H9 (cell line): ENCODE data around the gene NDUFV1. TPM values are rescaled to one million over a fixed set of nuclear protein-coding genes. Genes with fewer than 3 reads are reported as not detected.
A peak's percentile ranks its signal among the peaks of the same experiment; 100 is the strongest.

ENCODE experiments used
- DNase-seq: peaks from one replicate; pipeline ENCODE4 v3.0.0-alpha.2; 2017
- H2AFZ ChIP-seq: one replicate; pipeline ENCODE4 v1.6.1; 2013; ENCODE audit warnings: mild to moderate bottlenecking, low read length, control low read depth, moderate library complexity
- H2AK5ac ChIP-seq: 2 replicates; pipeline ENCODE4 v1.6.1; 2013; ENCODE audit warnings: low read length, control low read depth, mixed read lengths; ENCODE audit not compliant: insufficient read length
- H2BK120ac ChIP-seq: one replicate; pipeline ENCODE4 v1.6.1; 2013; ENCODE audit warnings: low read depth, mild to moderate bottlenecking, low read length, control low read depth, inconsistent platforms; ENCODE audit not compliant: poor library complexity, severe bottlenecking
- H2BK12ac ChIP-seq: 2 replicates; pipeline ENCODE4 v1.6.1; 2013; ENCODE audit warnings: low read length, control low read depth, mixed read lengths, low read depth; ENCODE audit not compliant: insufficient read length
- H2BK15ac ChIP-seq: 2 replicates; pipeline ENCODE4 v1.6.1; 2013; ENCODE audit warnings: low read depth, low read length, control low read depth
- H2BK20ac ChIP-seq: one replicate; pipeline ENCODE4 v1.6.1; 2013; ENCODE audit warnings: low read depth, mild to moderate bottlenecking, low read length, control low read depth, inconsistent platforms; ENCODE audit not compliant: poor library complexity, severe bottlenecking
- H2BK5ac ChIP-seq: 2 replicates; pipeline ENCODE4 v1.6.1; 2013; ENCODE audit warnings: low read length, control low read depth, mixed read lengths; ENCODE audit not compliant: insufficient read length
- H3K14ac ChIP-seq: 2 replicates; pipeline ENCODE4 v1.6.1; 2013; ENCODE audit warnings: low read length, control low read depth; ENCODE audit not compliant: insufficient read depth
- H3K18ac ChIP-seq: 2 replicates; pipeline ENCODE4 v1.6.1; 2013; ENCODE audit warnings: low read depth, mild to moderate bottlenecking, mixed read lengths, low read length, control low read depth; ENCODE audit not compliant: insufficient read length
- H3K23ac ChIP-seq: 2 replicates; pipeline ENCODE4 v1.6.1; 2013; ENCODE audit warnings: low read length, control low read depth, mixed read lengths, low read depth; ENCODE audit not compliant: insufficient read length
- H3K23me2 ChIP-seq: 2 replicates; pipeline ENCODE4 v1.6.1; 2013; ENCODE audit warnings: low read depth, mild to moderate bottlenecking, mixed read lengths, low read length, control low read depth; ENCODE audit not compliant: insufficient read length, poor library complexity, severe bottlenecking
- H3K27ac ChIP-seq: 2 replicates; pipeline ENCODE4 v1.5.1; 2013; ENCODE audit warnings: low read length, control low read depth, mixed read lengths, low read depth; ENCODE audit not compliant: insufficient read length
- H3K27me3 ChIP-seq: 2 replicates; pipeline ENCODE4 v1.6.1; 2013; ENCODE audit warnings: low read length, control low read depth, inconsistent platforms; ENCODE audit not compliant: insufficient read depth
- H3K4ac ChIP-seq: 2 replicates; pipeline ENCODE4 v1.6.1; 2013; ENCODE audit warnings: low read depth, mild to moderate bottlenecking, control low read depth, inconsistent platforms, low read length, moderate library complexity
- H3K4me1 ChIP-seq: 2 replicates; pipeline ENCODE4 v1.6.1; 2013; ENCODE audit warnings: low read length, control low read depth, inconsistent platforms; ENCODE audit not compliant: insufficient read depth
- H3K4me2 ChIP-seq: 2 replicates; pipeline ENCODE4 v1.6.1; 2013; ENCODE audit warnings: low read length, control low read depth, mixed read lengths; ENCODE audit not compliant: insufficient read length, insufficient read depth
- H3K56ac ChIP-seq: 2 replicates; pipeline ENCODE4 v1.6.1; 2013; ENCODE audit warnings: low read depth, mild to moderate bottlenecking, mixed read lengths, low read length, control low read depth; ENCODE audit not compliant: insufficient read length
- H3K79me1 ChIP-seq: 2 replicates; pipeline ENCODE4 v1.6.1; 2013; ENCODE audit warnings: low read depth, mild to moderate bottlenecking, moderate library complexity, low read length, control low read depth, inconsistent platforms; ENCODE audit not compliant: insufficient read depth, poor library complexity, severe bottlenecking
- H3K79me2 ChIP-seq: 2 replicates; pipeline ENCODE4 v1.6.1; 2013; ENCODE audit warnings: low read length, control low read depth, inconsistent platforms; ENCODE audit not compliant: insufficient read depth
- H3K9ac ChIP-seq: 2 replicates; pipeline ENCODE4 v1.6.1; 2013; ENCODE audit warnings: low read length, control low read depth, mixed read lengths; ENCODE audit not compliant: insufficient read length; ENCODE audit errors: extremely low read depth
- H3K9me3 ChIP-seq: one replicate; pipeline ENCODE4 v1.6.1; 2013; ENCODE audit warnings: low read depth, low read length, inconsistent platforms; ENCODE audit not compliant: control insufficient read depth
- H3T11ph ChIP-seq: one replicate; pipeline ENCODE4 v1.6.1; 2013; ENCODE audit warnings: mild to moderate bottlenecking, low read length, control low read depth, inconsistent platforms
- H4K20me1 ChIP-seq: one replicate; pipeline ENCODE4 v1.6.1; 2013; ENCODE audit not compliant: control insufficient read depth, insufficient read length, insufficient read depth
- H4K5ac ChIP-seq: 2 replicates; pipeline ENCODE4 v1.6.1; 2013; ENCODE audit warnings: low read depth, mild to moderate bottlenecking, mixed read lengths, low read length, control low read depth; ENCODE audit not compliant: insufficient read length
- H4K8ac ChIP-seq: replicated peaks from 2 replicates; pipeline ENCODE4 v1.6.1; 2013; ENCODE audit warnings: low read length, control low read depth, mixed read lengths, low read depth; ENCODE audit not compliant: insufficient read length
- H4K91ac ChIP-seq: 2 replicates; pipeline ENCODE4 v1.6.1; 2013; ENCODE audit warnings: low read depth, mild to moderate bottlenecking, moderate library complexity, mixed read lengths, low read length, control low read depth; ENCODE audit not compliant: insufficient read length
- H3K27ac Mint-ChIP-seq, 3 experiments: 2 replicates in 2 of 3; 3 replicates in 1 of 3; pipeline ENCODE4 v1.8.0; 2020 to 2021; ENCODE audit warnings: mixed read lengths in 3 of 3, mild to moderate bottlenecking in 1 of 3, moderate library complexity in 1 of 3
- H3K27me3 Mint-ChIP-seq: 2 replicates; pipeline ENCODE4 v1.8.0; 2021; ENCODE audit warnings: low read depth, mild to moderate bottlenecking, moderate library complexity, mixed read lengths
- H3K36me3 Mint-ChIP-seq, 3 experiments: 2 replicates in 2 of 3; 3 replicates in 1 of 3; pipeline ENCODE4 v1.8.0; 2020 to 2021; ENCODE audit warnings: low read depth in 3 of 3, mixed read lengths in 3 of 3; ENCODE audit not compliant: insufficient read depth in 1 of 3
- H3K4me1 Mint-ChIP-seq, 2 experiments: 2 replicates each; pipeline ENCODE4 v1.8.0; 2020; ENCODE audit warnings: mixed read lengths in 2 of 2
- H3K4me3 Mint-ChIP-seq, 2 experiments: 2 replicates in 1 of 2; 3 replicates in 1 of 2; pipeline ENCODE4 v1.8.0; 2020 to 2021; ENCODE audit warnings: mild to moderate bottlenecking in 2 of 2, mixed read lengths in 2 of 2, moderate library complexity in 1 of 2
- H3K9me3 Mint-ChIP-seq, 2 experiments: 2 replicates in 1 of 2; 3 replicates in 1 of 2; pipeline ENCODE4 v1.8.0; 2020; ENCODE audit warnings: mild to moderate bottlenecking in 2 of 2, mixed read lengths in 2 of 2, moderate library complexity in 1 of 2
- WGBS: extraction: QIAGEN DNeasy Blood & Tissue Kit; methylation state at CpG from one replicate; pipeline ENCODE4 v1.1.7; 2013; ENCODE audit warnings: missing lambda C conversion rate, low lambda C conversion rate, mixed read lengths; ENCODE audit not compliant: insufficient read length; ENCODE audit errors: extremely low coverage; 5-methylcytosine and 5-hydroxymethylcytosine counted together
- total RNA-seq: library from RNA; stranded (reverse); gene quantifications from 2 replicates; pipeline ENCODE4 v1.2.1, GENCODE V29; 2021
- TF ChIP-seq, protein P1 (sequence below): fragments of 200-600 bp; sonication (generic); conservative IDR thresholded peaks from 3 replicates; pipeline ENCODE4 v1.8.0; 2021; ENCODE audit warnings: antibody characterized with exemption, mild to moderate bottlenecking

NDUFV1 gene
- total RNA-seq, 1 experiment from 2014 or later: 154 TPM

DNA sequence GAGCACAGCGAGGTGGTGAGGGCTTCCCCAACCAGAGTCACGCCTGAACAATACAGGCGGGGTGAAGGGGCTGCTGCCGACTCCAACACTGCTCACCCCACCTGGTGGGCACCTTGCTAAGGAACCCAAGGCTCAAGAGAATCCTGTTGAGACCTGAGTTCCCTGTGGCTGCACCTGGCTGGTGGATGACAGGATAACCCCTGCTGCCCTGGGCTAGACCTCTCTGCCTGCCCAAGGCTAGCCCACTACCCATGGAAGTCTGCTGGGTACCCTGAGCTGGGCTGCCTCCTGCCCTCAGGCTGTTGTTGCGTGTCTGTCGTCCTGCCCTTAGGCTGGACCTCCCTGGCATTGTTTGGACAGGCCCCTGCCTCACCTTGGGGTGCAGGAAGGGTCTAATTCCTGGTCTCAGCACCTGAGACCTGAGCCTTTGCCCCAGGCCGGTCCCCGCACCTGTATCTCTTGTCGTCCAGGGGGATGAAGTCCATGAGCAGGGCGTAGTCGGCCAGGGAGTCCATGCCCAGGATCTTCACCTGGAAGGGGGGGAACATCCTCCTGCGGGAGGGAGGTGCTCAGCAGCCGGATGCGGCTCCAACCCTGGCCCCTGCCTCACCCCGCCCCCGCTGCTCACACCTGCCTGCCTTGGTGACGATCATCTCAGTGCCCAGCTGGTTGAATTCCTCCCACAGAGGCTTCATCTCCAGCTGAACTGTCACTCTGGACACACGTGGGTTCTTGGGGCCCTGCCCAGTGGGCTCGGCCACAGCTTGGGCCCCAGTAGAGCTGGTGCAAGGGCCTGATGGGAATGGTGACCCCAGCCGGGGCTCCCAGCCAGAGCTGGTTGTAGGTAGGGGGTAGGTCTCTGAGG, 27.9 kb downstream of the NDUFV1 start:
- Histone ChIP-seq H2AK5ac (no peak overlapping the region), H4K8ac (no peak overlapping the region), H3K9ac (no peak overlapping the region), H2BK20ac (no peak overlapping the region), H4K20me1 (no peaks in the 10 kb centered on the region), H2BK15ac (no peak overlapping the region), H3K79me2 (no peaks in the 10 kb centered on the region), H2BK5ac (no peak overlapping the region), H3K4me1 (no peaks in the 10 kb centered on the region), H3K9me3 (no peaks in the 10 kb centered on the region), H3K4ac (no peak overlapping the region), H3K79me1 (no peaks in the 10 kb centered on the region), H2BK12ac (no peak overlapping the region), H3K18ac (no peak overlapping the region), H3K56ac (no peak overlapping the region), H4K5ac (no peak overlapping the region), H3K4me2 (no peak overlapping the region), H3K27me3 (no peaks in the 10 kb centered on the region; the same call in 1 of the 2 replicates), H2AFZ (no peak overlapping the region), H3K27ac (no peak overlapping the region), H3K14ac (no peak overlapping the region), H4K91ac (no peak overlapping the region), H2BK120ac (no peak overlapping the region), H3T11ph (no peak overlapping the region), H3K23me2 (no peaks in the 10 kb centered on the region), H3K23ac (no peak overlapping the region)
- DNase-seq: peak; percentile 40
- Mint-ChIP-seq H3K27ac (no peak overlapping the region), H3K4me3 (no peak overlapping the region), H3K27me3 (peaks cover 32% of the 10 kb centered on the region), H3K9me3 (peaks cover 0 to 3% of the 10 kb centered on the region in 2 experiments; a peak in 2 of 5 replicates), H3K4me1 (peaks cover 14 to 18% of the 10 kb centered on the region in 2 experiments), H3K36me3 (no peaks in the 10 kb centered on the region; a peak in 1 of 7 replicates)
- TF ChIP-seq, protein P1, sequence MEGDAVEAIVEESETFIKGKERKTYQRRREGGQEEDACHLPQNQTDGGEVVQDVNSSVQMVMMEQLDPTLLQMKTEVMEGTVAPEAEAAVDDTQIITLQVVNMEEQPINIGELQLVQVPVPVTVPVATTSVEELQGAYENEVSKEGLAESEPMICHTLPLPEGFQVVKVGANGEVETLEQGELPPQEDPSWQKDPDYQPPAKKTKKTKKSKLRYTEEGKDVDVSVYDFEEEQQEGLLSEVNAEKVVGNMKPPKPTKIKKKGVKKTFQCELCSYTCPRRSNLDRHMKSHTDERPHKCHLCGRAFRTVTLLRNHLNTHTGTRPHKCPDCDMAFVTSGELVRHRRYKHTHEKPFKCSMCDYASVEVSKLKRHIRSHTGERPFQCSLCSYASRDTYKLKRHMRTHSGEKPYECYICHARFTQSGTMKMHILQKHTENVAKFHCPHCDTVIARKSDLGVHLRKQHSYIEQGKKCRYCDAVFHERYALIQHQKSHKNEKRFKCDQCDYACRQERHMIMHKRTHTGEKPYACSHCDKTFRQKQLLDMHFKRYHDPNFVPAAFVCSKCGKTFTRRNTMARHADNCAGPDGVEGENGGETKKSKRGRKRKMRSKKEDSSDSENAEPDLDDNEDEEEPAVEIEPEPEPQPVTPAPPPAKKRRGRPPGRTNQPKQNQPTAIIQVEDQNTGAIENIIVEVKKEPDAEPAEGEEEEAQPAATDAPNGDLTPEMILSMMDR: no peak
- WGBS: no CpG with 5 or more reads among the region's 20 CpGs
